ENCODE measurements around the gene UCK2. TPM values are rescaled to one million over a fixed set of nuclear protein-coding genes. Genes with fewer than 3 reads are reported as not detected.
A peak's percentile ranks its signal among the peaks of the same experiment; 100 is the strongest.

Gene UCK2
- total and polyA plus RNA-seq, 8 donors = 8.6 to 25.7 (median 20.8) TPM

- Histone ChIP-seq H3K27ac (no peak overlapping the region), H3K27me3 (no peaks in the 10 kb centered on the region), H3K36me3 (no peaks in the 10 kb centered on the region), H3K9me3 (peaks cover 0 to 5% of the 10 kb centered on the region in 2 donors), H3K4me1 (no peaks in the 10 kb centered on the region), H3K4me3 (no peak overlapping the region)
- DNase-seq (no peak), ATAC-seq (no peak)
- no peak for TF ChIP-seq CTCF (IDR thresholded peaks at IDR 0.05)
- intact Hi-C loops (cut with DNase I) = no loop called here
Measured at GRCh38 chr1:165816826-165817497, 10.5 kb upstream of the UCK2 start.

DNA sequence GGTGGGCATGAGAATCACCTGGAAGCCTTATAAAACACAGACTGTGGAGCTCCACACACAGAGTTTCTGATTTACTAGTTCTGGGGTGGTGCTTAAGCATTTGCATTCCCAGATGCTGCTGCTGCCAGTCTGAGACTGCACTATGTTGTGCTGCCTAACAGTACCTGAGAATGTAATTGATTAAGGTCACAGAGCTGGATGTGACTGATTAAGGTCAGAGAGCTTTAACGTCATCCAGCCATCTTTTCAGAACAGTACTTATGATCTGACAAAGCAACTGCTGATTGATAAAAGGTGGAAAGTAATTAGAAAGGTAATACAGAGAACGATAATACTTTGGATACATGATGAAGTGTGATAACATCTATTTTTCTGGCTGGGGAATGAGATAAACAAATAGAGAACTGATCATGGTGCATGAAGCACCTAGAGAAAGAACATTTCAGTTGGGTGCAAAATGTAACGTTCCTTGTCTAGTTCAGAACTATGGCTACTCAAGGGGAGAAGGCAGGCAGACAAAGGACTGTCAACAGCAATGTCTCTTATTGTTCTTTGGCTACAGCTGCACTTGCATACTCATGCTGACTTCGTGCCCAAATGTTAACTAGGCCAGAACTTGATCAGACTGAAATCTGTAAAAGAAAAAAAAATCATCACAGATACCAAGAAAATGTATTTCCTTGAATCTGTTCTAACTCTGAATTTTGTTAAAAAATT is 3.7 kb upstream of the UCK2 start:
- intact Hi-C loops (cut with DNase I) = loop anchor here in 1 of 2 donors (10.0 kb wide), 1 partner anchor 81 kb away; no protein-coding TSS in a partner anchor

GRCh38 chr1:165824269-165824643 is 3.2 kb upstream of the UCK2 start:
- H3K4me3 ChIP-seq = no peak overlapping the region
- no peaks in the 10 kb centered on the region for H3K36me3 ChIP-seq
- no peaks in the 10 kb centered on the region for H3K9me3 ChIP-seq
- intact Hi-C loops (cut with DNase I) = loop anchor here in 1 of 2 donors (10.0 kb wide), 1 partner anchor 81 kb away; no protein-coding TSS in a partner anchor
- DNase-seq (no peak), ATAC-seq (no peak)
- peaks cover 0 to 8% of the 10 kb centered on the region in 2 donors for H3K27me3 ChIP-seq
- peaks cover 4 to 15% of the 10 kb centered on the region in 2 donors for H3K4me1 ChIP-seq
- TF ChIP-seq CTCF (IDR thresholded peaks at IDR 0.05) = no peak
- H3K27ac ChIP-seq = no peak overlapping the region

More for the DNA sequence above, 3.7 kb upstream of the UCK2 start:
- ATAC-seq (no peak), DNase-seq (no peak)
- Histone ChIP-seq H3K4me3 (no peak overlapping the region), H3K4me1 (peaks cover 4 to 10% of the 10 kb centered on the region in 2 donors), H3K27me3 (peaks cover 0 to 8% of the 10 kb centered on the region in 2 donors), H3K36me3 (no peaks in the 10 kb centered on the region), H3K27ac (no peak overlapping the region), H3K9me3 (no peaks in the 10 kb centered on the region)
- TF ChIP-seq CTCF (IDR thresholded peaks at IDR 0.05) = no peak

DNA sequence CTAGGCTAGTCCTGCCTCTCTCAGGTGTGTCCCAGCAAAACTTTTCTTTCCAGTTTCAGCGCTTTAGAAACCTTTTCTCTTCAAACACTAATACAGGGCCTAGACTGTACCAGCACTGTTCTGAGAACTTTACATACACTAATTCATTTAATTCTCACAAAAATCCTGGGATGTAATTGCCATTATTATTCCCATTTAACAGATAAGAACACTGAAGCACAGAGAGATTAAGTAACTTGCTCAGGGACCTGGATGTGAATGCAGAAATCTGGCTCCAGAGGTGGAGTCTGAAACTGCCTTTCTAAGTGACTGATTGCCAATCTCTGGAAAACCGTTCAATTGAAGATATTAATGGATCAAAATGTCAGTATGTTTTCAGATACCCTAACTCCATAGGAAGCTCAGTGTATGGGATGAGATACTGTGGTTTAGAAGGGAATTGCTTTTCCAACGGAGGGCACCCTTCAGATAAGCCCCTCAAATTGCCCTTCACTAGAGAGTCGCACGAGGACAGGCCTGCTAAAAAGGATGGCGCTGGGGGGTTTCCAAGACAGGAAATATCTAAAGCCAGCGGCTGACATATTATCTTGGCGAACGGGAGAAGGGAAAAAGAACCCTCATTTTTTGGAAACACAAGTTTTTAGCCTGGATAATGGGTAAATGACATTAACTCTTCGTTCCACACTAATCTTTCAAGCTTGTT is 698 bp upstream of the UCK2 start:
- DNase-seq (peak in 1 of 4 donors; percentile 27), ATAC-seq (no peak)
- peak overlapping the region; percentile 76 to 85 for H3K4me3 ChIP-seq
- H3K4me1 ChIP-seq = peaks cover 4 to 16% of the 10 kb centered on the region in 2 donors
- intact Hi-C loops (cut with DNase I) = loop anchor here in 1 of 2 donors (10.0 kb wide), 1 partner anchor 78 kb away; no protein-coding TSS in a partner anchor
- TF ChIP-seq CTCF (IDR thresholded peaks at IDR 0.05) = no peak
- H3K9me3 ChIP-seq = no peaks in the 10 kb centered on the region
- peaks cover 0 to 17% of the 10 kb centered on the region in 2 donors for H3K27me3 ChIP-seq
- peak overlapping the region; percentile 57 to 80 for H3K27ac ChIP-seq
- H3K36me3 ChIP-seq = no peaks in the 10 kb centered on the region

All from left lung (tissue), 10 donors.